CD4-positive, alpha-beta memory T cell (primary cell): Measurements from ENCODE around the gene MUC6. TPM values are rescaled to one million over a fixed set of nuclear protein-coding genes. Genes with fewer than 3 reads are reported as not detected.

ENCODE experiments used
- CTCF ChIA-PET: fragments of 350-600 bp; sonication (Branson Sonifier 250); formaldehyde crosslinking; loops from one replicate; lab custom pipeline; 2021; ENCODE audit warnings: inconsistent platforms; ENCODE audit not compliant: partially characterized antibody; lab: Charles Lee
- POLR2A ChIA-PET: fragments of 350-600 bp; sonication (Branson Sonifier 250); formaldehyde crosslinking; loops from one replicate; lab custom pipeline; 2021; ENCODE audit not compliant: partially characterized antibody; lab: Charles Lee
- DNase-seq, 5 donors: peaks; one replicate each; pipeline versions ENCODE4 v3.0.0 to v3.0.0-alpha.2; 2020 to 2022; ENCODE audit warnings: mixed read lengths in 1 of 5
- H3K27ac ChIP-seq: one replicate; pipeline ENCODE4 v1.7.0; 2013; ENCODE audit warnings: low read depth, low read length
- H3K27me3 ChIP-seq: 2 replicates; pipeline ENCODE4 v1.7.0; 2013; ENCODE audit warnings: mild to moderate bottlenecking, low read length, moderate library complexity; ENCODE audit not compliant: insufficient read depth
- H3K36me3 ChIP-seq: 2 replicates; pipeline ENCODE4 v1.7.0; 2013; ENCODE audit warnings: mild to moderate bottlenecking, low read length, moderate library complexity; ENCODE audit not compliant: insufficient read depth
- H3K4me1 ChIP-seq: 2 replicates; pipeline ENCODE4 v1.7.0; 2013; ENCODE audit warnings: mild to moderate bottlenecking, low read length, moderate library complexity; ENCODE audit not compliant: insufficient read depth
- H3K4me3 ChIP-seq, 2 donors: one replicate each; pipeline ENCODE4 v1.7.0; 2013; ENCODE audit warnings: low read length in 2 of 2, mild to moderate bottlenecking in 1 of 2
- H3K9me3 ChIP-seq, 2 donors: one replicate each; pipeline ENCODE4 v1.7.0; 2013; ENCODE audit warnings: low read length in 2 of 2, control low read depth in 1 of 2; ENCODE audit not compliant: control insufficient read depth in 1 of 2
- H3K27ac Mint-ChIP-seq, 7 donors: one replicate each; pipeline ENCODE4 v1.8.0; 2020 to 2021; ENCODE audit warnings: mixed read lengths in 7 of 7, mild to moderate bottlenecking in 6 of 7, inconsistent platforms in 3 of 7, moderate library complexity in 3 of 7
- H3K27me3 Mint-ChIP-seq, 2 donors: one replicate each; pipeline ENCODE4 v1.8.0; 2020 to 2021; ENCODE audit warnings: mixed read lengths in 2 of 2
- H3K36me3 Mint-ChIP-seq, 2 donors: one replicate each; pipeline ENCODE4 v1.8.0; 2020 to 2021; ENCODE audit warnings: mixed read lengths in 2 of 2, inconsistent platforms in 1 of 2, mild to moderate bottlenecking in 1 of 2
- H3K4me1 Mint-ChIP-seq, 4 donors: one replicate each; pipeline ENCODE4 v1.8.0; 2020 to 2021; ENCODE audit warnings: mixed read lengths in 4 of 4, mild to moderate bottlenecking in 1 of 4
- H3K4me3 Mint-ChIP-seq, 8 donors: one replicate each; pipeline ENCODE4 v1.8.0; 2020 to 2021; ENCODE audit warnings: mixed read lengths in 8 of 8, mild to moderate bottlenecking in 7 of 8, moderate library complexity in 6 of 8, inconsistent platforms in 3 of 8
- H3K9me3 Mint-ChIP-seq, 8 donors: one replicate each; pipeline ENCODE4 v1.8.0; 2020 to 2021; ENCODE audit warnings: mixed read lengths in 8 of 8, mild to moderate bottlenecking in 5 of 8, inconsistent platforms in 3 of 8, moderate library complexity in 1 of 8
- intact Hi-C: fragments of 100-400 bp; cut with micrococcal nuclease; formaldehyde crosslinking; loops from one replicate; pipeline ENCODE4 v1.15.1; 2023
- polyA plus RNA-seq, 2 donors: library from polyadenylated mRNA; unstranded; fragments of 300-500 nt; fragmentation: Illumina TruSeq; gene quantifications; one replicate each; pipeline ENCODE4 v1.2.3, GENCODE V29; 2021
- total RNA-seq, 2 experiments: library from RNA; stranded (reverse); gene quantifications; one replicate each; pipeline ENCODE4 v1.2.3, GENCODE V29; 2021

MUC6 gene
- total and polyA plus RNA-seq, 4 experiments from 2014 or later: 0.13 TPM; not detected in 3

DNA sequence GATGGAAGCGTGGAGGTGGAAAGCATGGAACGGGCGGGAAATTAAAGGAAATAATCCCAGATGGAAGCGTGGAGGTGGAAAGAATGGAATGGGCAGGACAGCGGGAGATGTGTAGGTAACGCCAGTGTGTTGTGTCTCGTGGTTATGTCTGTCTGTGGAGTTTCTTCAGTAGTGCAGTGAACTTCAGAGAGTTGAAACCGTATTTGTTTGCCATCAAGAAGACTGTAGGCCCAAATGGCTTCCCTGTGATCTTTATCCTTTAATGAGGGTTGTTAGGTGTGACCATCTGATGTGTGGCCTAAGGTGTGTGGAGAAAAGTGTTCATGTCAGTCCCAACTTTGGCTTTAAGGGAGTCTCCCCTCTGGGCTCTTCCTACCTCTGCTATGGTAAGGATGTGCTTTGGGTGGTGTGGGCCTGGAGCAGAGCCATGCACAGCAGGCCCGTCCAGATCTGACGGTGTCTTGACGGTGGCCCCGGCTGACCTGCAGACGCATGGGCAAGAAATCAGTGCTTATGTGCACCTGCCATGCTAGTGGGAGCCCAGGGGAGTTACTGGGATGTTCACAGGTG, 71.2 kb downstream of the MUC6 start:
- DNase-seq: no peak
- Histone ChIP-seq H3K4me1 (peaks cover 10% of the 10 kb centered on the region), H3K27me3 (no peaks in the 10 kb centered on the region), H3K27ac (no peak overlapping the region), H3K4me3 (no peak overlapping the region), H3K36me3 (peaks cover 17% of the 10 kb centered on the region), H3K9me3 (no peaks in the 10 kb centered on the region)
- ChIA-PET POLR2A (no interaction called here), CTCF (no interaction called here)
- intact Hi-C loops: no loop called here
- no peaks in the 10 kb centered on the region for H3K9me3 Mint-ChIP-seq
- H3K4me3 Mint-ChIP-seq: no peak overlapping the region
- peaks cover 18 to 30% of the 10 kb centered on the region in 2 donors for H3K36me3 Mint-ChIP-seq
- peaks cover 19 to 34% (median 22%) of the 10 kb centered on the region in 4 donors for H3K4me1 Mint-ChIP-seq
- no peaks in the 10 kb centered on the region for H3K27me3 Mint-ChIP-seq
- H3K27ac Mint-ChIP-seq: peak overlapping the region in 2 of 7 donors; percentile 8 to 31

- Mint-ChIP-seq H3K36me3 (peaks cover 18 to 35% of the 10 kb centered on the region in 2 donors), H3K27ac (peak overlapping the region in 2 of 7 donors; percentile 38 to 70), H3K4me1 (peaks cover 10 to 22% (median 13%) of the 10 kb centered on the region in 4 donors), H3K4me3 (no peak overlapping the region), H3K9me3 (no peaks in the 10 kb centered on the region), H3K27me3 (no peaks in the 10 kb centered on the region)
- ChIA-PET CTCF (no interaction called here), POLR2A (no interaction called here)
- Histone ChIP-seq H3K4me1 (no peaks in the 10 kb centered on the region), H3K27me3 (no peaks in the 10 kb centered on the region), H3K27ac (no peak overlapping the region), H3K36me3 (peaks cover 20% of the 10 kb centered on the region), H3K9me3 (no peaks in the 10 kb centered on the region), H3K4me3 (no peak overlapping the region)
- DNase-seq: no peak
- intact Hi-C loops: no loop called here
Observed at GRCh38 chr11:963852-964251, 72.7 kb downstream of the MUC6 start.

Other genes starting within 250 kb of the MUC6 start
- gene CEND1, start 246.6 kb downstream of the MUC6 start, total RNA-seq: under 1 TPM in 1 of 2 experiments, not detected in 1; 0.19 TPM
- not detected for gene CEND1, start 246.6 kb downstream of the MUC6 start, polyA plus RNA-seq
- 10 to 100 TPM; 24.0 to 24.1 TPM for gene SLC25A22, start 238.4 kb downstream of the MUC6 start, total RNA-seq
- 10 to 100 TPM in 1 of 2 donors, 1 to 10 TPM in 1; 9.4 to 13.5 TPM for gene SLC25A22, start 238.4 kb downstream of the MUC6 start, polyA plus RNA-seq
- 10 to 100 TPM; 32.5 to 34.8 TPM for gene PIDD1, start 231.5 kb downstream of the MUC6 start, total RNA-seq
- gene PIDD1, start 231.5 kb downstream of the MUC6 start, polyA plus RNA-seq: 1 to 10 TPM; 7.0 to 7.8 TPM
- 1,000 to 10,000 TPM; 4,870 to 5,155 TPM for gene RPLP2, start 226.8 kb downstream of the MUC6 start, total RNA-seq
- 1,000 to 10,000 TPM; 1,822 to 3,757 TPM for gene RPLP2, start 226.8 kb downstream of the MUC6 start, polyA plus RNA-seq
- 100 to 1,000 TPM; 200 to 201 TPM for gene PNPLA2, start 217.8 kb downstream of the MUC6 start, total RNA-seq
- gene PNPLA2, start 217.8 kb downstream of the MUC6 start, polyA plus RNA-seq: 10 to 100 TPM; 12.2 to 35.2 TPM
- gene CRACR2B, start 208.8 kb downstream of the MUC6 start, total RNA-seq: under 1 TPM in 1 of 2 experiments, not detected in 1; 0.55 TPM
- gene CRACR2B, start 208.8 kb downstream of the MUC6 start, polyA plus RNA-seq: not detected
- 10 to 100 TPM; 20.7 to 23.4 TPM for gene CD151, start 203.8 kb downstream of the MUC6 start, total RNA-seq
- 10 to 100 TPM in 1 of 2 donors, 1 to 10 TPM in 1; 9.7 to 24.8 TPM for gene CD151, start 203.8 kb downstream of the MUC6 start, polyA plus RNA-seq
- 10 to 100 TPM; 55.8 to 56.2 TPM for gene POLR2L, start 194.2 kb downstream of the MUC6 start, total RNA-seq
- gene POLR2L, start 194.2 kb downstream of the MUC6 start, polyA plus RNA-seq: 100 to 1,000 TPM in 1 of 2 donors, 10 to 100 TPM in 1; 83.7 to 108 TPM
- gene TSPAN4, start 193.9 kb downstream of the MUC6 start, total RNA-seq: 1 to 10 TPM; 5.3 to 5.8 TPM
- 1 to 10 TPM; 1.8 to 3.5 TPM for gene TSPAN4, start 193.9 kb downstream of the MUC6 start, polyA plus RNA-seq
- 10 to 100 TPM; 52.1 to 59.2 TPM for gene CHID1, start 125.9 kb downstream of the MUC6 start, total RNA-seq
- 10 to 100 TPM; 46.9 to 82.3 TPM for gene CHID1, start 125.9 kb downstream of the MUC6 start, polyA plus RNA-seq
- 10 to 100 TPM; 81.7 to 87.4 TPM for gene AP2A2, start 110.8 kb downstream of the MUC6 start, total RNA-seq
- 10 to 100 TPM in 1 of 2 donors, 1 to 10 TPM in 1; 5.1 to 14.1 TPM for gene AP2A2, start 110.8 kb downstream of the MUC6 start, polyA plus RNA-seq
- gene MUC2, start 38.2 kb upstream of the MUC6 start, total RNA-seq: not detected
- gene MUC2, start 38.2 kb upstream of the MUC6 start, polyA plus RNA-seq: not detected
- gene MUC5AC, start 121.2 kb upstream of the MUC6 start, total RNA-seq: not detected
- gene MUC5AC, start 121.2 kb upstream of the MUC6 start, polyA plus RNA-seq: not detected
- not detected for gene MUC5B, start 186.3 kb upstream of the MUC6 start, total RNA-seq
- gene MUC5B, start 186.3 kb upstream of the MUC6 start, polyA plus RNA-seq: not detected